ENCODE measurements around the gene FSIP1. TPM values are rescaled to one million over a fixed set of nuclear protein-coding genes. Genes with fewer than 3 reads are reported as not detected.

Gene FSIP1
- total RNA-seq, 2 experiments from 2014 or later: 0.22 to 0.34 TPM

DNA sequence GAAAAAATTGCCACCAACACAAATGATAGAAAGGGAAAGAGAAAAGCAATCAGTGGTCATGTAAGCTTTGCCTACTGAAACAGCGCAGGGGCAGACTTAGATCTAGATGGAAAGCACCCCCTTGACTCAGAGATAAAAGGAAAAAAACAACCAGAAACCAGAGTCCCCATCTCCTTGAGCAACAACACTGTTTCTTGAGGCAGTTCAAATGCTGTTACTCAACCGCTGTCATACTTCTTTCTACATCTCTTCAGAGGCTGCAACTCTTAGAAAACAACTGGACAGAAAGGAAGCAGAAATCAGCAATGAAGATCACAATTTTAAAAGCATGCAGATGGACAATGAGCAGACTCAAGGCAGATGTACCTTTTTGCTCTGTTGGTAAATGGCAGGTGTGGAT, 36.5 kb downstream of the FSIP1 start:
- Histone ChIP-seq H3K27me3 (ENCODE audit: control insufficient read depth in 1 of 2, insufficient read depth in 2 of 2, low read length in 2 of 2) (peaks cover 0 to 10% of the 10 kb centered on the region in 2 experiments), H3K4me3 (ENCODE audit: low read length) (no peak overlapping the region), H3K4me1 (ENCODE audit: insufficient read depth, low read length) (no peaks in the 10 kb centered on the region), H3K36me3 (ENCODE audit: insufficient read depth, low read length) (no peaks in the 10 kb centered on the region), H3K9me3 (ENCODE audit: control insufficient read depth in 1 of 2, insufficient read depth in 1 of 2, low read length in 2 of 2) (no peaks in the 10 kb centered on the region), H3K27ac (ENCODE audit: low read depth in 1 of 2, low read length in 2 of 2) (no peak overlapping the region)
- ChIA-PET CTCF (no interaction called here), POLR2A (no interaction called here)
- Mint-ChIP-seq H3K4me1 (ENCODE audit: low read depth) (no peaks in the 10 kb centered on the region), H3K36me3 (ENCODE audit: low read depth) (no peaks in the 10 kb centered on the region), H3K27me3 (peaks cover 35% of the 10 kb centered on the region), H3K9me3 (no peaks in the 10 kb centered on the region), H3K27ac (no peak overlapping the region), H3K4me3 (no peak overlapping the region)
- intact Hi-C loops (cut with DNase I, micrococcal nuclease): loop anchor here in 1 of 2 experiments (10.0 kb wide), 1 partner anchor 59 kb away; no protein-coding TSS in a partner anchor
- ATAC-seq (ENCODE audit: poor library complexity): no peak
- TF ChIP-seq CTCF (IDR thresholded peaks at IDR 0.05): no peak
- no peak for DNase-seq

- no peak for DNase-seq
- H3K27me3 Mint-ChIP-seq: peaks cover 32% of the 10 kb centered on the region
- Histone ChIP-seq H3K27me3 (ENCODE audit: control insufficient read depth in 1 of 2, insufficient read depth in 2 of 2, low read length in 2 of 2) (peaks cover 0 to 12% of the 10 kb centered on the region in 2 experiments), H3K27ac (ENCODE audit: low read depth in 1 of 2, low read length in 2 of 2) (no peak overlapping the region), H3K4me3 (ENCODE audit: low read length) (no peak overlapping the region), H3K36me3 (ENCODE audit: insufficient read depth, low read length) (no peaks in the 10 kb centered on the region), H3K4me1 (ENCODE audit: insufficient read depth, low read length) (no peaks in the 10 kb centered on the region), H3K9me3 (ENCODE audit: control insufficient read depth in 1 of 2, insufficient read depth in 1 of 2, low read length in 2 of 2) (no peaks in the 10 kb centered on the region)
- ATAC-seq (ENCODE audit: poor library complexity): no peak
- H3K4me3 Mint-ChIP-seq: no peak overlapping the region
- ChIA-PET CTCF (no interaction called here), POLR2A (no interaction called here)
- no peak for TF ChIP-seq CTCF (IDR thresholded peaks at IDR 0.05)
- H3K27ac Mint-ChIP-seq: no peak overlapping the region
- H3K36me3 Mint-ChIP-seq (ENCODE audit: low read depth): no peaks in the 10 kb centered on the region
- intact Hi-C loops (cut with DNase I, micrococcal nuclease): loop anchor here in 1 of 2 experiments (10.0 kb wide), 1 partner anchor 59 kb away; no protein-coding TSS in a partner anchor
- H3K9me3 Mint-ChIP-seq: no peaks in the 10 kb centered on the region
- H3K4me1 Mint-ChIP-seq (ENCODE audit: low read depth): no peaks in the 10 kb centered on the region
Measured at GRCh38 chr15:39745415-39745814, 37.2 kb downstream of the FSIP1 start.

GRCh38 chr15:39744334-39745103, 38.1 kb downstream of the FSIP1 start:
- Mint-ChIP-seq H3K36me3 (ENCODE audit: low read depth) (no peaks in the 10 kb centered on the region), H3K27me3 (peaks cover 23% of the 10 kb centered on the region), H3K4me3 (no peak overlapping the region), H3K27ac (no peak overlapping the region), H3K9me3 (no peaks in the 10 kb centered on the region), H3K4me1 (ENCODE audit: low read depth) (no peaks in the 10 kb centered on the region)
- H3K27ac ChIP-seq (ENCODE audit: low read depth in 1 of 2, low read length in 2 of 2): no peak overlapping the region
- ATAC-seq (ENCODE audit: poor library complexity): no peak
- no peak for DNase-seq
- ChIA-PET CTCF (no interaction called here), POLR2A (no interaction called here)
- H3K36me3 ChIP-seq (ENCODE audit: insufficient read depth, low read length): no peaks in the 10 kb centered on the region
- H3K4me1 ChIP-seq (ENCODE audit: insufficient read depth, low read length): no peaks in the 10 kb centered on the region
- TF ChIP-seq CTCF (IDR thresholded peaks at IDR 0.05): no peak
- no peaks in the 10 kb centered on the region for H3K9me3 ChIP-seq (ENCODE audit: control insufficient read depth in 1 of 2, insufficient read depth in 1 of 2, low read length in 2 of 2)
- H3K27me3 ChIP-seq (ENCODE audit: control insufficient read depth in 1 of 2, insufficient read depth in 2 of 2, low read length in 2 of 2): peaks cover 0 to 12% of the 10 kb centered on the region in 2 experiments
- H3K4me3 ChIP-seq (ENCODE audit: low read length): no peak overlapping the region
- intact Hi-C loops (cut with DNase I, micrococcal nuclease): loop anchor here in 1 of 2 experiments (10.0 kb wide), 1 partner anchor 60 kb away; no protein-coding TSS in a partner anchor

Data from CD4-positive, alpha-beta T cell (primary cell).